Stimulated activated CD8-positive, alpha-beta memory T cell treated with anti-CD3 and anti-CD28 coated beads, Interleukin-7, amount 100 ng/mL, for 1 hour (primary cell): ENCODE results near the gene AP1G1.
"Not testable (repeated sequence)": the region's sequence is repeated elsewhere in the genome, so short reads cannot be mapped to it uniquely, and the experiment has no call there.

Experiments
- DNase-seq, 2 donors: peaks; one replicate each; pipeline ENCODE4 v3.0.0-alpha.2; 2020; ENCODE audit warnings: low read depth in 2 of 2

Gene AP1G1

DNA sequence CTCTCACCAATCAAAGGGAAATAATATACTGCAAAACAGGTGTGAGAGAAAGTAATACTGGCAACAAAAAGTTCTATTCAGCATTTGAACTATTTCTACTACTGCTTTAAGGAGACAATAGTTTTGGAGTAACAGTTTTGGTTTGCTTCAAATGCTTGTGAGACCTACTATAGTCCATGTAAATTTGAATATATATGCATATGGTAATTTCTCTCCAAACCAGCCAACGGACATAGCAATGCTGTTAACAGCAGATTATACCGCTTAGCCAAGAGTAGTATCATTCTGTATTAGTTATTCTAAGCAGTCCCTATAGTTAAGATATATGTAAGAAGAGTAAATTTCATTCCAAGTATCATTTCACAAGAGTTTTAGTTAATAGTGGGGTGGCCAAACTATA lies 102.6 kb downstream of the AP1G1 start:
- DNase-seq = no peak

DNA sequence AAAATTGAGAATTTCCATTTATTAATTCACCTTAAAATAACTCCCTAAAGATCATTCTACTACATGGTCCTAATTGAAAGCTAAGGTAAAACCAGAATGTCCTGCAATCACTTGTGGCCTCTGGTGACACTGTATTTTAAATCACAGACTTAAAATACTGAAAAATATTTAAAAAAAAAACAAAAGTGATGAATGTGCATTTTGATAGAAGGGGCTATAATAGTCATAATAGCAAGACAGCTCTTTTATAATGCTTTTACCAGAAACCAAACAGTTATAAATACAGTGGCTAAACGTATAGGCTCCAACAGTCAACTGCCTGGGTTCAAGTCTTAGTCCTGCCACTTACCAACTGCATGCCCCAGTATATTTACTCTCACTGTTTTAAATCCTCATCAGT lies 105.3 kb downstream of the AP1G1 start:
- DNase-seq = no peak

DNA sequence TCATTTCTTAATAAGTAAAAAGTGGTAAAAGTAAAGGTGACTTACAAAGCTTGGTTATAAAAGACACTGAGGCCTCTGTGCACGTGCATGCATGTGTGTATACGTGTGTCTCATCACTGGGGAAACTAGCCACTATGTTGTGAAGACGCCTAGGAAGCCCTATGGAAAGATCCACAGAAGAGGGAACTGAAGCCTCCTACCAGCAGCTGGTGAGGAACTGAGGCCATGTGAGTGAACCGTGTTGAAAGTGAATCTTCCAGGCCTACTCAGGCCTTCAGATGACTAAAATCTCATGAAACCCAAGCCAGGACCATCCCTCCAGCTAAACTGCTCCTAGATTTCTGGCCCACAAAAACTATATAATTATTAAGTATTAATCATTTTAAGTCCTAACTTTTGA lies 107.8 kb downstream of the AP1G1 start:
- no peak for DNase-seq

DNA sequence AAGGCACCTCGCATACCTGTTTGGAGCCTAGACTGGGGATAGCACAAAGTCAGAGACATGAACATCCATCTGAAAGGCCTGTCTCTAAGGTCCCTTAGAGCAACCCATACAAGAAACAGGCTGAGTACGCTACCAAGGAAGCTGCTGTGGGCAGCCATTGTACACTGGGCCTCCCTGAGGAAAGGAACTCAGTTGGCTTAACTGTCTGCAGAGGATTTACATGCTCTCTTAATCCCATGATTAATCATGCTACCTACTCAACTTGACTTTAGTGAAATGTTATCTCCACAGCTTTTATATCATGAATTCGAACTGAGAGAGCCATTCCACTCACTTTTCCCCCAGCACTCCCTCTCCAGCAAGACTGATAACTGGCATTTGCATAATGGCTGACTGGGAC lies 110.1 kb downstream of the AP1G1 start:
- no peak for DNase-seq

DNA sequence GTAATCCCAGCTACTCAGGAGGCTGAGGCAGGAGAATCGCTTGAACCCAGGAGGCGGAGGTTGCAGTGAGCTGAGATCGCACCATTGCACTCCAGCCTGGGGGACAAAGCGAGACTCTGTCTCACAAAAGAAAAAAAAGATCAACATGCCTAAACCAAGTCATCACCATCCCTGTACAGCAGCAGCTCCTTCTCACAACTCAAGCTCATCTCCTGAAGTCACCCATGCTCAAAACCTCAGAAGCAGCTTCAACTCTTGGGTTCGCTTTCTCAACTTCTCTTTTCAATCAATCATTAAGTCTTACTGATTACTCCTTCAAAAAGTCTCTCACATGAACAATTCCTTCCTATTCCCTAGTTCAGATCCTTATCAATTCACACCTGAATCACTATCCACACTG lies 115.5 kb downstream of the AP1G1 start:
- DNase-seq = no peak

DNA sequence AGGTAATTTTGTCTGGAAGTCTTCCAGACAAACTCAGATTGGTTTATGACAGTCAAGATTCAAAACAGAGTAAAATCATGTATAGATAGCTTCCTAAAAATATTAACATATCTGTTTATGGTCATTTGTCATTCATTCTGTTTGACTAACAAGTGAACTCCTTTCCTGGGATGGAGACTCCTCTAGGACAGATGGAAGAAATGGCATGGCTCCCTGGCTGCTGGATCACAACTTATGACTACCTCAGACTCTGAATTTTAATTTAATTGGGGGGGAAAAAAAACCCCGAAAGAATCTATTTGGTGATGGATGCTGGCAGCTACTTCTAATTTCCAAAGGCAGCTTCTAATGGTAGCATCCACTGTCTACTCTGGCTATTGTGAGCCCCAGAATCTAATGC lies 118.7 kb downstream of the AP1G1 start:
- DNase-seq = no peak

DNA sequence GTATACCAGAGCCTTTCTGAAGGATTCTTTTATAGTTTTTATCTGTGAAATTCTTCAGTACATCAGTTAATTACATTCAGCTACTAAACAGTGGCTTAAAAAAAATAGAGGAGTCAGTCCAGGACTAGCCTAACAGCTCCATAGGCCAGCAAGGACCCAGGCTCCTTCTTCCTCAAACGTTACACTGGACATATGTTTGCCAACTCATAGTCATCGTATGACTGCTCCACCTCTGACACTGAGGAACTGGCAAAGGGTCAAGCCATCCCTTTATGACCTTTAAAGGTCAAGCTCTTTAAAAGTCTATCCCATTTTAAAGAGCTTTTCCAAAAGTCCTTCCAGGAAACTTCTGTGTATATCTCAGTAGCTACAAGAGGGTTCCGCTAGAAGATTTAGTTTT lies 120.8 kb downstream of the AP1G1 start:
- no peak for DNase-seq

DNA sequence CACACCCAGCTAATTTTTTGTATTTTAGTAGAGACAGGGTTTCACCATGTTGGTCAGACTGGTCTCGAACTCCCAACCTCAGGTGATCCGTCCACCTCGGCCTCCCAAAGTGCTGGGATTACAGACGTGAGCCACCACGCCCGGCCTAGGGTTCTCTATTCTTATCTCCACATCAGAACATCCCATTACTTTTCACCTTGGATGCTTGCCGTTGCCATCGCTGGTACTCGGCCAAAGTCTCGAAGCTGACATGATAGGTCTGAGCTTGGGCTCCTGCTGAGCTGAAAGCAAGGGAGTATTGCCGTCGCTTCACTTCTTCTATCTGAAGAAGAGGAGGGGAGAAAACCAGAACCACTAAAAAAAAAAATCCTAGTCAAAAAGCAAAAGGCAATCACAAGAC lies 124.4 kb downstream of the AP1G1 start:
- not testable (repeated sequence) for DNase-seq

DNA sequence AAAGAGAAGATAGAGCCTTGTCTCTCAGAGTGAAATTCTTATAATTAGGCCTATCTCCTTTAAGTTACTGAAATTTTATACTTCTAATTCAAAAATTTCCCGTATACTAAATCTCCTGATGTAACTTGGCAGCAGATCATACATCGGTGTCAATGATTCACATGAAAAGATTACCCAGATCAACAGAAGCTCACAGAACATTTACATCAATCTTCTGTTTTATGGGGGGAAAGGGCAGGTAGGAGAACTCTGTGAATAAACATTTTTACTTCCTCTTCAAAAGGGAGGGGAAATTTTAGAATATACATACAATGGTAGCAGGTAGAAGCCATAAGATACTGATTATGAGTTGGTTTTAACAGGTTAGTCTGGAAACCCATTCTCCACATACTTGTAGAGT lies 127.3 kb downstream of the AP1G1 start:
- DNase-seq = no peak
